Measurements from ENCODE around the gene CALN1. TPM values are rescaled to one million over a fixed set of nuclear protein-coding genes. Genes with fewer than 3 reads are reported as not detected.

The CALN1 gene
- total RNA-seq, 4 donors from 2014 or later, result under 0.01 to 0.06 TPM; not detected in 2

DNA sequence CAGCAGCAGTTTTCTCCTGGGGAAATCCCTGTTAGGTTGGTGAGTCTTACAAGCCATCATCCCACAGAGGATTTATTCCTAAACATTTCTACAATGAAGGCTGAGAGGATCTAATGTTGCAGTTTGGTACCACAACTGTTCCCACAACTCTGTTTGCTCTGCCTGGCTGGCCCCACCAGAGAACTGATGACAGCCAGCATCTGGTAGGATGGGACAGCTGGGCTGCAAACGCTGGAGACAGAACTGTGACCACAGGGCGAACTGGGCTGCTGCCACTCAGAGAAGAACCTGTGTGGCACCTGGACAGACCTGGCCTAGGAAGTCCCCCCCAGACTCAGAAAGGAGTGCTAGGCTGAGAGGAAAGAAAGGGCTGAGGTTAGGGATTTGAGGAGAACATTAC is 94.8 kb downstream of the CALN1 start:
- DNase-seq (ENCODE audit: extremely low spot score), result no peak
- peaks cover 0 to 2% (median 0%) of the 10 kb centered on the region in 4 donors for H3K27me3 ChIP-seq
- H3K4me1 ChIP-seq, result no peaks in the 10 kb centered on the region
- H3K9me3 ChIP-seq, result no peaks in the 10 kb centered on the region
- TF ChIP-seq EP300 (IDR thresholded peaks at IDR 0.05), result no peak
- no peak for TF ChIP-seq POLR2AphosphoS5 (IDR thresholded peaks at IDR 0.05)
- no peak for TF ChIP-seq POLR2A (IDR thresholded peaks at IDR 0.05; ENCODE audit: low read depth)
- TF ChIP-seq, protein P1, sequence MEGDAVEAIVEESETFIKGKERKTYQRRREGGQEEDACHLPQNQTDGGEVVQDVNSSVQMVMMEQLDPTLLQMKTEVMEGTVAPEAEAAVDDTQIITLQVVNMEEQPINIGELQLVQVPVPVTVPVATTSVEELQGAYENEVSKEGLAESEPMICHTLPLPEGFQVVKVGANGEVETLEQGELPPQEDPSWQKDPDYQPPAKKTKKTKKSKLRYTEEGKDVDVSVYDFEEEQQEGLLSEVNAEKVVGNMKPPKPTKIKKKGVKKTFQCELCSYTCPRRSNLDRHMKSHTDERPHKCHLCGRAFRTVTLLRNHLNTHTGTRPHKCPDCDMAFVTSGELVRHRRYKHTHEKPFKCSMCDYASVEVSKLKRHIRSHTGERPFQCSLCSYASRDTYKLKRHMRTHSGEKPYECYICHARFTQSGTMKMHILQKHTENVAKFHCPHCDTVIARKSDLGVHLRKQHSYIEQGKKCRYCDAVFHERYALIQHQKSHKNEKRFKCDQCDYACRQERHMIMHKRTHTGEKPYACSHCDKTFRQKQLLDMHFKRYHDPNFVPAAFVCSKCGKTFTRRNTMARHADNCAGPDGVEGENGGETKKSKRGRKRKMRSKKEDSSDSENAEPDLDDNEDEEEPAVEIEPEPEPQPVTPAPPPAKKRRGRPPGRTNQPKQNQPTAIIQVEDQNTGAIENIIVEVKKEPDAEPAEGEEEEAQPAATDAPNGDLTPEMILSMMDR (IDR thresholded peaks at IDR 0.05), result no peak
- no peak overlapping the region for H3K4me3 ChIP-seq
- H3K36me3 ChIP-seq, result no peaks in the 10 kb centered on the region
- intact Hi-C loops (cut with DNase I), result no loop called here
- H3K27ac ChIP-seq (replicated peaks in 1 of 4), result no peak overlapping the region
- 59% methylated on average over 2 of the region's 2 CpGs for WGBS

DNA sequence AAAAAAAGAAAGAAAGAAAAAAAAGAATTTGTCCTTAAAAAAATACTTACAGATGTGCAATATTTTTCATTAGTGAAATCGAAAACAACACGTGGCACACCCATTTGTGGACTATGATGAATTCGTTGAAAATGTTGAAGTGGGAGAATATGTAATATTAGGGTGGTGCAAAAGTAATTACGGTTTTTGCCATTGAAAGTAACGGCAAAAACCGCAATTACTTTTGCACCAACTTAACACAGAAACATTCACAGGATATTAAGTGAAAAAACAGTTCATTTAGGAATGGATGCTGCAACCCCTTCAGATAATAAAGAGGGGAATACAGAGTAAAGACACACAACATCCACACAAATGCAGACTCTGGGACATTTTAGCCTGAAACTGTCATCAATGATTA is 96.0 kb downstream of the CALN1 start:
- no peak overlapping the region for H3K27ac ChIP-seq (replicated peaks in 1 of 4)
- TF ChIP-seq EP300 (IDR thresholded peaks at IDR 0.05) (no peak), POLR2A (IDR thresholded peaks at IDR 0.05; ENCODE audit: low read depth) (no peak), POLR2AphosphoS5 (IDR thresholded peaks at IDR 0.05) (no peak)
- TF ChIP-seq, protein P1 (IDR thresholded peaks at IDR 0.05), result no peak
- no peaks in the 10 kb centered on the region for H3K4me1 ChIP-seq
- no peaks in the 10 kb centered on the region for H3K36me3 ChIP-seq
- H3K4me3 ChIP-seq, result no peak overlapping the region
- no peaks in the 10 kb centered on the region for H3K27me3 ChIP-seq
- intact Hi-C loops (cut with DNase I), result no loop called here
- no peaks in the 10 kb centered on the region for H3K9me3 ChIP-seq
- 81% methylated on average over 6 of the region's 6 CpGs for WGBS
- DNase-seq (ENCODE audit: extremely low spot score), result no peak

DNA sequence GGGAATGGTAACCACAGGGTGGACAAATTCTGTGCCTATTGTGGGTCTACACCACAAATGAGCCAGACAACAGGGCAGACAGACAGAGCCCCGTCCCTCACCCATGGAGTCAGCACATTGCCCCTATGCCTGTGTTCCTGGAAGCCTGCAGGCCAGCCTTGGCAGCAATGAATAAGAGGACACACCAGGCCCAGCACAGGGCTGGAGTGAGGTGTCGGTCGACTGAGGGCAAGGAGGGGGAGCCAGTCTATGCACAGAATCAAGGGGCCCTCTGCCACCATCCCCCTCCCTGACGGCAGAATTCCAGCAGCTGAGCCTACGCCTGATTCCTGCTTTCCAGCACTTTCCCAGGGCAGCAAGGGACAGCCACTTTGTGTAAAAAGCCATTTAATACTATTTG is 98.2 kb downstream of the CALN1 start:
- no peaks in the 10 kb centered on the region for H3K36me3 ChIP-seq
- no peaks in the 10 kb centered on the region for H3K27me3 ChIP-seq
- DNase-seq (ENCODE audit: extremely low spot score), result no peak
- H3K4me3 ChIP-seq, result no peak overlapping the region
- TF ChIP-seq POLR2A (IDR thresholded peaks at IDR 0.05; ENCODE audit: low read depth), result no peak
- no peak for TF ChIP-seq POLR2AphosphoS5 (IDR thresholded peaks at IDR 0.05)
- no peak for TF ChIP-seq EP300 (IDR thresholded peaks at IDR 0.05)
- TF ChIP-seq, protein P1 (IDR thresholded peaks at IDR 0.05), result no peak
- no peaks in the 10 kb centered on the region for H3K9me3 ChIP-seq
- intact Hi-C loops (cut with DNase I), result no loop called here
- no peaks in the 10 kb centered on the region for H3K4me1 ChIP-seq
- 67% methylated on average over 5 of the region's 5 CpGs for WGBS
- H3K27ac ChIP-seq (replicated peaks in 1 of 4), result no peak overlapping the region

DNA sequence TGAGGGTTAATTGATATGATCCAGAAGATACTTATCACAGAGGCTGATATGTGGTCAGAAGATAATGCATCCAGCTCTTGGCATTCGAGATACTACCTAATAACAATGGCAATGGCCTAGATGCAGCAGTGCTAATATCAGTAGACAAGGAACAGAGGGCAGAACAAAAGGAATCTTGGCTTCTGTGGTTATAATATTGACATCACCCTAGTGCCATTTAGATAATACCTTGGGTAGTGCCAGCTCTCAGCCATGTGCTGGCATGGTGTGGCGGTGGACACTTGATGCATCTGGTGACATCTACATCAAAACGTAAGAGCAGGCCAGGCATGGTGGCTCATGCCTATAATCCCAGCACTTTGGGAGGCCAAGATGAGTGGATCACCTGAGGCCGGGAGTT is 101.8 kb downstream of the CALN1 start:
- H3K4me3 ChIP-seq, result no peak overlapping the region
- intact Hi-C loops (cut with DNase I), result no loop called here
- no peaks in the 10 kb centered on the region for H3K4me1 ChIP-seq
- WGBS, result 88% methylated on average over 4 of the region's 4 CpGs
- H3K9me3 ChIP-seq, result no peaks in the 10 kb centered on the region
- H3K27me3 ChIP-seq, result no peaks in the 10 kb centered on the region
- no peaks in the 10 kb centered on the region for H3K36me3 ChIP-seq
- TF ChIP-seq, protein P1 (IDR thresholded peaks at IDR 0.05), result no peak
- TF ChIP-seq POLR2A (IDR thresholded peaks at IDR 0.05; ENCODE audit: low read depth) (no peak), EP300 (IDR thresholded peaks at IDR 0.05) (no peak), POLR2AphosphoS5 (IDR thresholded peaks at IDR 0.05) (no peak)
- no peak overlapping the region for H3K27ac ChIP-seq (replicated peaks in 1 of 4)
- no peak for DNase-seq (ENCODE audit: extremely low spot score)

DNA sequence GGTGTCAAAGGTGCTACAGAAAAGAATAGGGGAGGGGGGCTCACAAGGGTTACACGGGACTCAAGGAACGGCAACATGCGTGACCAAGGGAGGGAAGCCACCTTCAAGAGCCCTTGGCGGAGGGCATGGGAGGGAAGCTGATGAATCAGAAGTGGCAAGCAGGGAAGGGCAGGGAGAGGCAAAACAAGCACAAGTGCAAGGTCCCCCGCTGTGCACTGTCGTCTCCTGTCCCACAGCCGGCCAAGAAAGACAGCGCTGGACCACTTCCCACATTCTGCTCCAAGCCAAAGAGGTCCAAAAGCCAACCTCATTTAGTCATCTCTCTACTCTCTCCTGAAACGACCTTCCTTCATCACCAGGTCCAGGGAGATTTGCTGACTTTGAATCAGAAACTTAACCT is 102.7 kb downstream of the CALN1 start:
- no peaks in the 10 kb centered on the region for H3K9me3 ChIP-seq
- intact Hi-C loops (cut with DNase I), result no loop called here
- H3K4me1 ChIP-seq, result no peaks in the 10 kb centered on the region
- WGBS, result 77% methylated on average over 9 of the region's 9 CpGs
- H3K4me3 ChIP-seq, result no peak overlapping the region
- H3K27ac ChIP-seq (replicated peaks in 1 of 4), result no peak overlapping the region
- TF ChIP-seq EP300 (IDR thresholded peaks at IDR 0.05) (no peak), POLR2A (IDR thresholded peaks at IDR 0.05; ENCODE audit: low read depth) (no peak), POLR2AphosphoS5 (IDR thresholded peaks at IDR 0.05) (no peak)
- TF ChIP-seq, protein P1 (IDR thresholded peaks at IDR 0.05), result no peak
- no peak for DNase-seq (ENCODE audit: extremely low spot score)
- H3K27me3 ChIP-seq, result no peaks in the 10 kb centered on the region
- no peaks in the 10 kb centered on the region for H3K36me3 ChIP-seq
